ENCODE measurements around the gene DDX52. TPM values are rescaled to one million over a fixed set of nuclear protein-coding genes. Genes with fewer than 3 reads are reported as not detected.
A peak's percentile ranks its signal among the peaks of the same experiment; 100 is the strongest.
"Not testable (repeated sequence)": the region's sequence is repeated elsewhere in the genome, so short reads cannot be mapped to it uniquely, and the experiment has no call there.

Gene DDX52
- total and polyA plus RNA-seq, 5 donors = 8.7 to 16.5 (median 15.2) TPM

DNA sequence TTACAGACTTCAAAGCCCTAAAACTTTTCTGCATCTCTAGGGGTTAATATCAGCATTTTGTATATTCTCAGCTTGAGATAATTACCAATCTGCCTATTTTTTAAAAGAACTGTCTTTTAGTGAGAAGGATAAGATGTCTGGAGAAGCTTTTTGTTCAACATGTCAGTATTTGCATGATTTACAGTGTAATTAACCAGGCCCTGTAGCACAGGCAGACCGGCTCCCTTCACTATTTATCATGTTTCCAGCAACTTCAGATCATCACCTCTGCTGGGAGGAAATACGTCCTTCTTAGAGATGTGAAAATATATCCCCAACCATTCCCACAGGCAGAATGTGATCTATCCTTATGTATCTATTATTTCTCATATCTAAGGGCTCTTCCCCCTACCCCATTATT, 8.6 kb upstream of the DDX52 start:
- H3K27me3 ChIP-seq (ENCODE audit: control insufficient read depth, insufficient read depth) = no peaks in the 10 kb centered on the region
- no peak overlapping the region for H3K4me3 ChIP-seq (ENCODE audit: low read length)
- no peak overlapping the region for H3K27ac ChIP-seq (ENCODE audit: low read length)
- 59% methylated on average over 2 of the region's 2 CpGs for WGBS
- no peak for DNase-seq
- no peaks in the 10 kb centered on the region for H3K4me1 ChIP-seq (ENCODE audit: control insufficient read depth, insufficient read depth, low read length)
- intact Hi-C loops (cut with DNase I) = loop anchor here in 2 of 4 donors (5.0 to 10.0 kb wide), 2 partner anchors 120 to 123 kb away; no protein-coding TSS in a partner anchor
- ATAC-seq = no peak
- H3K9me3 ChIP-seq (ENCODE audit: control insufficient read depth, low read length) = no peaks in the 10 kb centered on the region

DNA sequence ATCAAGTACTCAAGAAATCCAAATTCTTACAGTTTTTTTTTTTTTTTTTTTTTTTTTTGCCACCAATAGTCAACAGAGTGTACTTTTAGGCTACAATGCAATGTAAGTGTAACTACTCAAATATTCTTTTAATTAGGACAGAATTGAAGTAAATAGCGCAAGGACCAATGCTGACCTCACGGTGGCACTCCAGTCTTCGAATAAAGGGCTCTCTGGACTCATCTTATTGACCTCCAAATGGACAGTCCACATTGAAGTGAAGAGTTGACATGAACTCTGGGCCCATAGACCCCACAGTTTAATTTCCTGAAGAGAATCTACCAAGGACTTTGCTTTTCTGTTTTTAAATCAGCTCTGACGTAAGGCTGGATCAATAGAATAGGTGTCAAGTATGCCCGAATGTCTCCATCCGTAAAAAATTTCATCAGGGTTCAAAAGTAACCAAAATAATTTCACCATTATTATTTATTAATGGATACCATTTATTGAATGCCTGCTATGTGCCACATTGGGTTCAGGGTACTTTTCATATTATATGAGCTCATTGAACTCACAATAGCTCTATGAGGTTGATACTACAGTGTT, 7.3 kb upstream of the DDX52 start:
- intact Hi-C loops (cut with DNase I) = loop anchor here in 2 of 4 donors (5.0 to 10.0 kb wide), 2 partner anchors 122 to 124 kb away; no protein-coding TSS in a partner anchor
- Histone ChIP-seq H3K4me3 (ENCODE audit: low read length) (no peak overlapping the region), H3K4me1 (ENCODE audit: control insufficient read depth, insufficient read depth, low read length) (no peaks in the 10 kb centered on the region), H3K27ac (ENCODE audit: low read length) (no peak overlapping the region), H3K27me3 (ENCODE audit: control insufficient read depth, insufficient read depth) (no peaks in the 10 kb centered on the region), H3K9me3 (ENCODE audit: control insufficient read depth, low read length) (no peaks in the 10 kb centered on the region)
- 61% methylated on average over 6 of the region's 6 CpGs for WGBS
- ATAC-seq = peak in 1 of 2 donors; percentile 38
- DNase-seq = peak in 1 of 3 donors; percentile 50

GRCh38 chr17:37648555-37648954, 5.3 kb upstream of the DDX52 start:
- no peak overlapping the region for H3K27ac ChIP-seq (ENCODE audit: low read length)
- no peak overlapping the region for H3K4me3 ChIP-seq (ENCODE audit: low read length)
- DNase-seq = no peak
- ATAC-seq = peak in 1 of 2 donors; percentile 17
- no peaks in the 10 kb centered on the region for H3K4me1 ChIP-seq (ENCODE audit: control insufficient read depth, insufficient read depth, low read length)
- H3K9me3 ChIP-seq (ENCODE audit: control insufficient read depth, low read length) = no peaks in the 10 kb centered on the region
- WGBS = 44% methylated on average over 2 of the region's 2 CpGs
- intact Hi-C loops (cut with DNase I) = loop anchor here in 2 of 4 donors (5.0 to 10.0 kb wide), 2 partner anchors 166 to 169 kb away; no protein-coding TSS in a partner anchor
- H3K27me3 ChIP-seq (ENCODE audit: control insufficient read depth, insufficient read depth) = no peaks in the 10 kb centered on the region

DNA sequence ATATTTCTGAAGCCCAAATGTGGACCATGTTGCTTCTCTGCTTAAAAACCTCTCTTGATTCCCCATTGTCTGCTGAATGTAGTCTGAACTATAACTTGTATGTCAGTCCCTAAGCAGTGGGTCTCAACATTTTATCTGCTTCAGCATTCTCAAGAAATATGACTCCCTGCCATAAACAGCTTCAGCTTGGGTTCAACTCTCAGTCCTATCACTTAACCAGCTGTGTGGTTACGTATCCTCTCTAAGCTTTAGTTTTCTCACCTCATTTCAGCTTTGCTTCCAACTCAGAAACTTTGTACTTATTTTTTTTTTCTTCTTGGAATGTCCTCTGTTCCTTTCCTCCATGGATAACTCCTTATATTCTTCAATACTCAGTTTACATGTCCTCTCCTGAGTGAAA, 4.6 kb upstream of the DDX52 start:
- Histone ChIP-seq H3K9me3 (ENCODE audit: control insufficient read depth, low read length) (no peaks in the 10 kb centered on the region), H3K27ac (ENCODE audit: low read length) (no peak overlapping the region), H3K27me3 (ENCODE audit: control insufficient read depth, insufficient read depth) (no peaks in the 10 kb centered on the region), H3K4me3 (ENCODE audit: low read length) (no peak overlapping the region), H3K4me1 (ENCODE audit: control insufficient read depth, insufficient read depth, low read length) (no peaks in the 10 kb centered on the region)
- intact Hi-C loops (cut with DNase I) = loop anchor here in 2 of 4 donors (5.0 to 10.0 kb wide), 2 partner anchors 167 to 169 kb away; no protein-coding TSS in a partner anchor
- ATAC-seq (no peak), DNase-seq (no peak)
- 61% methylated on average over 1 of the region's 1 CpG for WGBS

DNA sequence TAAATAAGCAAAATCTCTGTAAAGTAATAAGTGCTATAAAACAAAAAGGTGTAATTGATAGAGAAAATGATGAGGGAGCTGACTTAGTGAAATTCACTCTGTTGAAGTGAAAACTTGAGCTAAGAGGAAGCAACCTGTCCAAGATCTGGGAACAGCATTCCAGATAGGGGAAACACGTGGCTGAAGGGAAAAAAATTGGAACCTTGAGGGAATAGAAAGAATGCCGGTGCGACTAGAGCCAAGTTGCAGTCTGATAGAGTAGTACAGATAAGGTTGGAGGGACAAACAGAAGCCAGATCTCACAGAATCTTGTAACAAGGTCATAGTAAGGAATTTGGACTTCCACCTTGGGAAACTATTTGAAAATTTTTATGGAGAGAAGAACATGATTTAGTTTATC, 623 bp upstream of the DDX52 start:
- H3K27ac ChIP-seq (ENCODE audit: low read length) = no peak overlapping the region
- H3K27me3 ChIP-seq (ENCODE audit: control insufficient read depth, insufficient read depth) = no peaks in the 10 kb centered on the region
- ATAC-seq (peak in 1 of 2 donors; percentile 34), DNase-seq (no peak)
- H3K4me3 ChIP-seq (ENCODE audit: low read length) = peak overlapping the region; percentile 83
- 7% methylated on average over 3 of the region's 3 CpGs for WGBS
- no peaks in the 10 kb centered on the region for H3K9me3 ChIP-seq (ENCODE audit: control insufficient read depth, low read length)
- no peaks in the 10 kb centered on the region for H3K4me1 ChIP-seq (ENCODE audit: control insufficient read depth, insufficient read depth, low read length)
- intact Hi-C loops (cut with DNase I) = loop anchor here in 1 of 4 donors (10.0 kb wide), 1 partner anchor 171 kb away; no protein-coding TSS in a partner anchor

- peak overlapping the region; percentile 83 for H3K4me3 ChIP-seq (ENCODE audit: low read length)
- intact Hi-C loops (cut with DNase I) = loop anchor here in 1 of 4 donors (10.0 kb wide), 1 partner anchor 172 kb away; no protein-coding TSS in a partner anchor
- peak overlapping the region; percentile 90 for H3K27ac ChIP-seq (ENCODE audit: low read length)
- ATAC-seq (peak; percentile 38 to 51), DNase-seq (no peak)
- no peaks in the 10 kb centered on the region for H3K9me3 ChIP-seq (ENCODE audit: control insufficient read depth, low read length)
- H3K4me1 ChIP-seq (ENCODE audit: control insufficient read depth, insufficient read depth, low read length) = no peaks in the 10 kb centered on the region
- H3K27me3 ChIP-seq (ENCODE audit: control insufficient read depth, insufficient read depth) = no peaks in the 10 kb centered on the region
- WGBS = under 1% methylated on average over 7 of the region's 7 CpGs
Measured at GRCh38 chr17:37642681-37643080, 565 bp downstream of the DDX52 start.

GRCh38 chr17:37640015-37640414, 3.2 kb downstream of the DDX52 start:
- H3K4me3 ChIP-seq (ENCODE audit: low read length) = no peak overlapping the region
- H3K27me3 ChIP-seq (ENCODE audit: control insufficient read depth, insufficient read depth) = no peaks in the 10 kb centered on the region
- DNase-seq (no peak), ATAC-seq (no peak)
- intact Hi-C loops (cut with DNase I) = loop anchor here in 1 of 4 donors (10.0 kb wide), 1 partner anchor 175 kb away; no protein-coding TSS in a partner anchor
- H3K9me3 ChIP-seq (ENCODE audit: control insufficient read depth, low read length) = no peaks in the 10 kb centered on the region
- H3K27ac ChIP-seq (ENCODE audit: low read length) = no peak overlapping the region
- no peaks in the 10 kb centered on the region for H3K4me1 ChIP-seq (ENCODE audit: control insufficient read depth, insufficient read depth, low read length)

DNA sequence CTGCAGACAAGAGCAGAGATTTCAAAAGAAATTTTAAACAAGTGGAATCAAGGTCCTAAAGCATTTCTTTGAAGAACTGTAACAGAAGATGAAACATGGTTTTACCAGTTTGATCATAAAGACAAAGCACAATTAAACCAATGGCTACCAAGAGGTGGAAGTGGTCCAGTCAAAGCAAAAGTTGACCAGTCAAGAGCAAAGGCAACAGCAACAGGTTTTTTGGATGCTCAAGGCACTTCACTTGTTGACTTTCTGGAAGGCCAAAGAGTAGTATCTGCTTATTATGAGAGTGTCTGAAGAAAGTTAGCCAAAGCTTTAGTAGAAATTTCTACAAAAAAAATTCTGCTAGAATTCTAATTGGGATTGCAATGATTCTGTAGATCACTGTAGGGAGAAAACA, 5.3 kb downstream of the DDX52 start:
- Histone ChIP-seq H3K4me1 (ENCODE audit: control insufficient read depth, insufficient read depth, low read length) (no peaks in the 10 kb centered on the region), H3K9me3 (ENCODE audit: control insufficient read depth, low read length) (no peaks in the 10 kb centered on the region), H3K27ac (ENCODE audit: low read length) (no peak overlapping the region), H3K4me3 (ENCODE audit: low read length) (no peak overlapping the region), H3K27me3 (ENCODE audit: control insufficient read depth, insufficient read depth) (no peaks in the 10 kb centered on the region)
- DNase-seq (no peak), ATAC-seq (no peak)
- intact Hi-C loops (cut with DNase I) = no loop called here

GRCh38 chr17:37616430-37616829, 26.8 kb downstream of the DDX52 start:
- H3K27me3 ChIP-seq (ENCODE audit: control insufficient read depth, insufficient read depth); ATAC-seq; intact Hi-C loops (cut with DNase I); H3K27ac ChIP-seq (ENCODE audit: low read length); H3K9me3 ChIP-seq (ENCODE audit: control insufficient read depth, low read length); DNase-seq; H3K4me1 ChIP-seq (ENCODE audit: control insufficient read depth, insufficient read depth, low read length); H3K4me3 ChIP-seq (ENCODE audit: low read length): not testable (repeated sequence)
- WGBS = 95% methylated on average over 6 of the region's 6 CpGs

- intact Hi-C loops (cut with DNase I) = no loop called here
- 96% methylated on average over 2 of the region's 2 CpGs for whole genome bisulfite sequencing
- H3K4me3 ChIP-seq (ENCODE audit: low read length) = no peak overlapping the region
- H3K9me3 ChIP-seq (ENCODE audit: control insufficient read depth, low read length) = no peaks in the 10 kb centered on the region
- no peaks in the 10 kb centered on the region for H3K27me3 ChIP-seq (ENCODE audit: control insufficient read depth, insufficient read depth)
- ATAC-seq = no peak
- H3K4me1 ChIP-seq (ENCODE audit: control insufficient read depth, insufficient read depth, low read length) = no peaks in the 10 kb centered on the region
- no peak overlapping the region for H3K27ac ChIP-seq (ENCODE audit: low read length)
- DNase-seq = no peak
Measured at GRCh38 chr17:37614823-37615222, 28.4 kb downstream of the DDX52 start.

- Histone ChIP-seq H3K27me3 (ENCODE audit: control insufficient read depth, insufficient read depth) (no peaks in the 10 kb centered on the region), H3K4me3 (ENCODE audit: low read length) (no peak overlapping the region), H3K9me3 (ENCODE audit: control insufficient read depth, low read length) (no peaks in the 10 kb centered on the region), H3K4me1 (ENCODE audit: control insufficient read depth, insufficient read depth, low read length) (no peaks in the 10 kb centered on the region), H3K27ac (ENCODE audit: low read length) (no peak overlapping the region)
- DNase-seq (no peak), ATAC-seq (no peak)
- intact Hi-C loops (cut with DNase I) = no loop called here
- 96% methylated on average over 5 of the region's 5 CpGs for WGBS
Measured at GRCh38 chr17:37614391-37614790, 28.9 kb downstream of the DDX52 start.
